HCT116 (cell line): ENCODE results near the gene MATR3. TPM values are rescaled to one million over a fixed set of nuclear protein-coding genes. Genes with fewer than 3 reads are reported as not detected.

Source experiments
- ATAC-seq: fragments of 200-7000 bp; cut with Tn5 transposase; 2 replicates; pipeline ENCODE4 v1.9.1; 2020; ENCODE audit warnings: mild to moderate bottlenecking, moderate library complexity
- BruUV-seq: library from RNA; stranded (reverse); fragments of 400-500 nt; replicated peaks from 2 replicates; lab custom pipeline; 2021; lab: Mats Ljungman, UMichigan
- CTCF ChIA-PET: fragments of 300-600 bp; sonication (Branson Sonifier 250); formaldehyde crosslinking; loops from one replicate; lab custom pipeline; 2021; ENCODE audit warnings: antibody characterized with exemption; lab: Charles Lee
- POLR2A ChIA-PET: fragments of 300-600, 350-600 bp; sonication (Branson Sonifier 250); formaldehyde crosslinking; loops from one replicate; lab custom pipeline; 2021; ENCODE audit warnings: antibody characterized with exemption; lab: Charles Lee
- RAD21 ChIA-PET, 2 experiments: fragments of 300-600 bp; sonication (Branson Sonifier 250); formaldehyde crosslinking; loops; one replicate each; lab custom pipeline; 2023; ENCODE audit warnings: low total read pairs in 2 of 2; ENCODE audit not compliant: uncharacterized antibody in 2 of 2, unreplicated experiment in 2 of 2, low non-redundant PET in 1 of 2; lab: Charles Lee
- DNase-seq: peaks from one replicate; pipeline ENCODE4 v3.0.0-alpha.2; 2010; ENCODE audit warnings: low read depth, low spot score
- H2AFZ ChIP-seq: fragments of 200-600 bp; shearing (Covaris generic), sonication (generic); 2 replicates; pipeline ENCODE4 v1.6.1; 2017; ENCODE audit warnings: low read depth, mixed run types, mixed read lengths, antibody characterized with exemption, low read length; ENCODE audit not compliant: poor library complexity, severe bottlenecking
- H3K27ac ChIP-seq: 2 replicates; pipeline ENCODE4 v1.5.1; 2012; ENCODE audit warnings: low read depth, low read length
- H3K27me3 ChIP-seq: fragments of 200-600 bp; sonication (generic); 2 replicates; pipeline ENCODE4 v1.6.1; 2016; ENCODE audit warnings: mixed run types, low read length, mixed read lengths; ENCODE audit not compliant: insufficient read depth
- H3K36me3 ChIP-seq, 2 experiments: fragments of 200-500 bp in 1 of 2; fragments of 200-600 bp in 1 of 2; sonication (Bioruptor generic) in 1 of 2; sonication (generic) in 1 of 2; 2 replicates each; pipeline versions ENCODE4 v1.5.1 to v1.6.1; 2014 to 2016; ENCODE audit warnings: low read length in 2 of 2, inconsistent platforms in 1 of 2, mixed read lengths in 1 of 2, mixed run types in 1 of 2; ENCODE audit not compliant: insufficient read depth in 2 of 2, control insufficient read depth in 1 of 2
- H3K4me1 ChIP-seq, 2 experiments: fragments of 200-600 bp in 1 of 2; sonication (generic) in 1 of 2; 2 replicates each; pipeline versions ENCODE4 v1.5.1 to v1.6.1; 2012 to 2017; ENCODE audit warnings: low read length in 2 of 2, inconsistent platforms in 1 of 2, mild to moderate bottlenecking in 1 of 2, mixed read lengths in 1 of 2, mixed run types in 1 of 2, moderate library complexity in 1 of 2; ENCODE audit not compliant: insufficient read depth in 2 of 2, control insufficient read depth in 1 of 2
- H3K4me2 ChIP-seq: fragments of 200-600 bp; sonication (generic); 2 replicates; pipeline ENCODE4 v1.6.1; 2017; ENCODE audit warnings: mixed run types, low read length, mixed read lengths
- H3K4me3 ChIP-seq, 2 experiments: fragments of 200-600 bp in 1 of 2; sonication (generic) in 1 of 2; replicated peaks in 1 of 2; 2 replicates each; pipeline ENCODE4 v1.5.1; 2011 to 2016; ENCODE audit warnings: low read length in 2 of 2, control low read depth in 1 of 2, low read depth in 1 of 2, mild to moderate bottlenecking in 1 of 2, mixed read lengths in 1 of 2, mixed run types in 1 of 2
- H3K79me2 ChIP-seq: fragments of 200-600 bp; sonication (generic); 2 replicates; pipeline ENCODE4 v1.6.1; 2017; ENCODE audit warnings: mild to moderate bottlenecking, mixed run types, low read length, moderate library complexity, mixed read lengths; ENCODE audit not compliant: insufficient read depth
- H3K9ac ChIP-seq: fragments of 200-600 bp; sonication (generic); 2 replicates; pipeline ENCODE4 v1.6.1; 2016; ENCODE audit warnings: low read length, mixed read lengths
- H3K9me2 ChIP-seq: fragments of 200-600 bp; sonication (generic), shearing (Covaris generic); 2 replicates; pipeline ENCODE4 v1.6.1; 2017; ENCODE audit warnings: mixed run types, mild to moderate bottlenecking, moderate library complexity; ENCODE audit not compliant: insufficient read depth
- H3K9me3 ChIP-seq, 2 experiments: fragments of 200-500 bp in 1 of 2; fragments of 200-600 bp in 1 of 2; sonication (Bioruptor generic) in 1 of 2; sonication (generic) in 1 of 2; 2 replicates each; pipeline ENCODE4 v1.6.1; 2014 to 2017; ENCODE audit warnings: low read length in 2 of 2, mixed read lengths in 2 of 2, inconsistent platforms in 1 of 2, low read depth in 1 of 2, mild to moderate bottlenecking in 1 of 2, mixed run types in 1 of 2, moderate library complexity in 1 of 2; ENCODE audit not compliant: control insufficient read depth in 1 of 2, insufficient read depth in 1 of 2
- H4K20me1 ChIP-seq: fragments of 200-600 bp; sonication (generic), shearing (Covaris generic); 2 replicates; pipeline ENCODE4 v1.6.1; 2017; ENCODE audit warnings: mixed run types, mild to moderate bottlenecking, moderate library complexity; ENCODE audit not compliant: insufficient read depth
- CBX3 ChIP-seq: IDR thresholded peaks from 2 replicates; pipeline ENCODE4 v1.6.1; 2012; ENCODE audit warnings: low read depth
- CEBPB ChIP-seq: IDR thresholded peaks from 2 replicates; pipeline ENCODE4 v1.6.1; 2012; ENCODE audit warnings: low read depth
- EGR1 ChIP-seq: IDR thresholded peaks from 2 replicates; pipeline ENCODE4 v1.6.1; 2012; ENCODE audit warnings: low read depth
- EZH2phosphoT487 ChIP-seq: fragments of 200-600 bp; IDR thresholded peaks from 2 replicates; pipeline ENCODE4 v1.6.1; 2018; ENCODE audit warnings: antibody characterized with exemption, borderline replicate concordance
- POLR2A ChIP-seq: IDR thresholded peaks from 2 replicates; pipeline ENCODE4 v1.7.0; 2011; ENCODE audit warnings: borderline replicate concordance; ENCODE audit not compliant: insufficient read depth, insufficient read length; ENCODE audit errors: extremely low read depth
- RAD21 ChIP-seq: IDR thresholded peaks from 2 replicates; pipeline ENCODE4 v1.6.1; 2012; ENCODE audit warnings: low read depth, mild to moderate bottlenecking
- SIN3A ChIP-seq: IDR thresholded peaks from 2 replicates; pipeline ENCODE4 v1.6.1; 2012; ENCODE audit warnings: low read depth
- SP1 ChIP-seq: IDR thresholded peaks from 2 replicates; pipeline ENCODE4 v1.6.1; 2012; ENCODE audit warnings: low read depth
- SRF ChIP-seq: IDR thresholded peaks from 2 replicates; pipeline ENCODE4 v1.6.1; 2012; ENCODE audit warnings: low read depth
- ZBTB33 ChIP-seq: IDR thresholded peaks from 2 replicates; pipeline ENCODE4 v1.6.1; 2011; ENCODE audit warnings: mild to moderate bottlenecking, low read length, moderate library complexity; ENCODE audit not compliant: insufficient replicate concordance; ENCODE audit errors: extremely low read depth
- ZNF274 ChIP-seq: fragments of 200-500 bp; sonication (Bioruptor generic); IDR thresholded peaks from 2 replicates; pipeline ENCODE4 v1.6.1; 2014; ENCODE audit warnings: mild to moderate bottlenecking, low read depth, low read length, inconsistent platforms
- intact Hi-C: fragments of 100-400 bp; cut with micrococcal nuclease; formaldehyde crosslinking; loops from 2 replicates; pipeline ENCODE4 v1.10.0; 2022
- total RNA-seq: library from RNA; stranded (reverse); gene quantifications from one replicate; pipeline ENCODE4 v1.2.1, GENCODE V29; 2021; ENCODE audit not compliant: unreplicated experiment
- TF ChIP-seq, protein P1 (sequence below): IDR thresholded peaks from 2 replicates; pipeline ENCODE4 v1.6.1; 2012; ENCODE audit warnings: low read depth

The MATR3 gene
- total RNA-seq, 1 experiment from 2014 or later, result 123 TPM

- Histone ChIP-seq H3K4me2 (no peak overlapping the region), H3K79me2 (peaks cover 54% of the 10 kb centered on the region), H3K27me3 (no peaks in the 10 kb centered on the region), H3K9ac (no peak overlapping the region), H3K4me3 (no peak overlapping the region), H3K4me1 (peaks cover 0 to 8% of the 10 kb centered on the region in 2 experiments; a peak in 2 of 4 replicates), H3K36me3 (peaks cover 50 to 61% of the 10 kb centered on the region in 2 experiments), H3K9me2 (no peaks in the 10 kb centered on the region), H3K27ac (no peak overlapping the region; the same call in 1 of the 2 replicates), H2AFZ (no peak overlapping the region), H4K20me1 (peaks cover 58% of the 10 kb centered on the region; the same call in 1 of the 2 replicates), H3K9me3 (no peaks in the 10 kb centered on the region)
- POLR2A ChIA-PET, result interaction anchor here (2.8 kb wide), 1 partner anchor 8 kb away, joined by 11 read pairs; no protein-coding TSS in a partner anchor
- no TSS peak for BruUV-seq
- intact Hi-C loops, result no loop called here
- RAD21 ChIA-PET, result no interaction called here
- ATAC-seq (no peak), DNase-seq (no peak)
- CTCF ChIA-PET, result no interaction called here
- TF ChIP-seq EZH2phosphoT487 (no peak), SRF (no peak), EGR1 (no peak), CBX3 (no peak), ZNF274 (no peak), SIN3A (no peak), RAD21 (no peak), ZBTB33 (no peak), POLR2A (no peak), CEBPB (no peak), SP1 (no peak)
- TF ChIP-seq, protein P1, sequence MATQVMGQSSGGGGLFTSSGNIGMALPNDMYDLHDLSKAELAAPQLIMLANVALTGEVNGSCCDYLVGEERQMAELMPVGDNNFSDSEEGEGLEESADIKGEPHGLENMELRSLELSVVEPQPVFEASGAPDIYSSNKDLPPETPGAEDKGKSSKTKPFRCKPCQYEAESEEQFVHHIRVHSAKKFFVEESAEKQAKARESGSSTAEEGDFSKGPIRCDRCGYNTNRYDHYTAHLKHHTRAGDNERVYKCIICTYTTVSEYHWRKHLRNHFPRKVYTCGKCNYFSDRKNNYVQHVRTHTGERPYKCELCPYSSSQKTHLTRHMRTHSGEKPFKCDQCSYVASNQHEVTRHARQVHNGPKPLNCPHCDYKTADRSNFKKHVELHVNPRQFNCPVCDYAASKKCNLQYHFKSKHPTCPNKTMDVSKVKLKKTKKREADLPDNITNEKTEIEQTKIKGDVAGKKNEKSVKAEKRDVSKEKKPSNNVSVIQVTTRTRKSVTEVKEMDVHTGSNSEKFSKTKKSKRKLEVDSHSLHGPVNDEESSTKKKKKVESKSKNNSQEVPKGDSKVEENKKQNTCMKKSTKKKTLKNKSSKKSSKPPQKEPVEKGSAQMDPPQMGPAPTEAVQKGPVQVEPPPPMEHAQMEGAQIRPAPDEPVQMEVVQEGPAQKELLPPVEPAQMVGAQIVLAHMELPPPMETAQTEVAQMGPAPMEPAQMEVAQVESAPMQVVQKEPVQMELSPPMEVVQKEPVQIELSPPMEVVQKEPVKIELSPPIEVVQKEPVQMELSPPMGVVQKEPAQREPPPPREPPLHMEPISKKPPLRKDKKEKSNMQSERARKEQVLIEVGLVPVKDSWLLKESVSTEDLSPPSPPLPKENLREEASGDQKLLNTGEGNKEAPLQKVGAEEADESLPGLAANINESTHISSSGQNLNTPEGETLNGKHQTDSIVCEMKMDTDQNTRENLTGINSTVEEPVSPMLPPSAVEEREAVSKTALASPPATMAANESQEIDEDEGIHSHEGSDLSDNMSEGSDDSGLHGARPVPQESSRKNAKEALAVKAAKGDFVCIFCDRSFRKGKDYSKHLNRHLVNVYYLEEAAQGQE, result no peak
Measured at GRCh38 chr5:139284295-139284694, 9.2 kb upstream of the MATR3 start.
